CD4-positive, alpha-beta T cell treated with Interferon gamma for 1 hour (primary cell): ENCODE measurements around the gene CACNG6.

Experiments used
- DNase-seq: peaks from one replicate; pipeline ENCODE4 v3.0.0-alpha.2; 2020

CACNG6 gene

DNA sequence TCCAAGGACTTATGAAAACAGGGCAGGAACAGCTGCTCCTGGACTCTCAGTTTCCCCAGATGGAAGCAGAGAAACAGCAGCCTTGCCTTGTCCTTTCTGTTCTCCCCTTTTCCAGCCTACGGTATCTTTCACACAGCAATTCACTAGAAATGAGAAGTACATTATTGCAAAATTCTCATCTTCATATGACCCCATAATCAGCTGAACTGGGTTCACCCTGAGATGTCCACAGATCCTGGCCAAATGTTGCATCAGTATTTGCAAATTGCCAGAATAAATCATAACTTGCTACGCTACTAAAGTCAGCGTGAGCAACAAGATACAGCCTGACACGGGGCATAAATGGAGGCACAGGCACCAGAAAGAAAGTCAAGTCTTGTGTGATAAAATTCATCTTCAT, 56.2 kb downstream of the CACNG6 start:
- peak; percentile 13 for DNase-seq
